Measurements from ENCODE around the gene THSD4. TPM values are rescaled to one million over a fixed set of nuclear protein-coding genes. Genes with fewer than 3 reads are reported as not detected.

The THSD4 gene
- total RNA-seq, 6 donors from 2014 or later, result 16.8 to 39.7 (median 21.7) TPM

DNA sequence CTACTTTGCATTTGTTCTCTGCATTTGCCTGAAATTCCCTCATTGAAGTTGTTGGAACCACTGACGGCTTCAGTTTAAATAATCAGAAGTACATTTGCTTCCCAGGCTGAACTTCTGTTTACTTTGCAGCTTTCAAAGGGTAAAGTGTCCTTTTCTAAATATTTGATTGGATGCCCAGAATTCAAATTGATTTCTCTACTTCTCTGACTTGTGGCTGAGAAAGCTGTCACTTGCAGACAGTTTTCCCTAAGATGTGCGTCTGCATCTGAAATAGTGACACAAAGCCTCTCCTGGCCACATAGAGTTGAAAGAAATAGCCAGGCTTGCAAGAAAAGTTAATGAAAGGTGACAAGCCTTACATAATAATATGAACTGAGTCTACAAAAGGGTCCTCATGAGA is 299.6 kb downstream of the THSD4 start:
- TF ChIP-seq EP300 (IDR thresholded peaks at IDR 0.05) (no peak), POLR2AphosphoS5 (IDR thresholded peaks at IDR 0.05) (no peak), POLR2A (IDR thresholded peaks at IDR 0.05) (no peak), CTCF (IDR thresholded peaks at IDR 0.05) (no peak)
- Histone ChIP-seq H3K9me3 (no peaks in the 10 kb centered on the region), H3K27ac (peak overlapping the region in 3 of 4 donors; percentile 64 to 89 (median 83)), H3K36me3 (no peaks in the 10 kb centered on the region), H3K27me3 (no peaks in the 10 kb centered on the region), H3K4me3 (no peak overlapping the region), H3K4me1 (peaks cover 27 to 36% (median 32%) of the 10 kb centered on the region in 4 donors)
- 50 to 51% methylated on average over 2 of the region's 2 CpGs for WGBS, 2 donors
- DNase-seq, result no peak
- no peak for ATAC-seq (ENCODE audit: low FRiP score in 2 of 2)

DNA sequence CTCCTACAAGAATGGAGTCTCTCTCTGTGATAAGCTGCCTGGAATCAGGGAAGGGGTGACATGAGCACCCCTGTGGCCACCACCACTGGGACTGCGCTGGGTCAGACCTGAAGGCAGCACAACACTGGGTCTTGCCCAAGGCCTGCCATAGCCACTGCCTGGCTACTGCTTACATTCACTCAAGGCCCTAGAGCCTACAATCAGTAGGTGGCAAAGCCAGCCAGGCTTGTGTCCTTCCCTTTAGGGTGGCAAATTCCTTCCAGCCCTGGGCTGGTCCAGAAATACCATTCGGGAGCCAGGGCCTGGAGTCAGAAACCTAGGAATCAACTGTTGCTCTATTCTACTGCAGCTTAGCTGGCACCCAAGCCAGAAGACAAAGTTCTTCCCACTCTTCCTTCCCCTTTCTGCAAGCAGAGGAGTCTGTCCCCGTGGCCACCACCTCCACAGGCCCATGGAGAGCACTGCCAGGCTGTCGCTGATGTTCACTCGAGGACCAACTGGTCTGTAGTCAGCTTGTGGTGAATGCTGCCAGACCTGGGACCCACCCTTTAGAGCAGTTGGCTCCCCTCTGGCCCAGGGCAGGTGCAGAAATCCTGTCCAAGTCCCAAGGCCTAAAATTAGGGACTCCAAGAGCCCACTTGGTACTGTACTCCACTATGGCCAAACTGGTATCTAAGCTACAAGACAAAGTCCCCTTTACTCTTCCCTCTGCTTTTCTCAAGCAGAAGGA is 307.4 kb downstream of the THSD4 start:
- DNase-seq (peak in 1 of 2 donors; percentile 19), ATAC-seq (ENCODE audit: low FRiP score in 2 of 2) (peak in 1 of 2 donors; percentile 30)
- TF ChIP-seq POLR2AphosphoS5 (IDR thresholded peaks at IDR 0.05), result no peak
- no peak for TF ChIP-seq EP300 (IDR thresholded peaks at IDR 0.05)
- TF ChIP-seq POLR2A (IDR thresholded peaks at IDR 0.05), result no peak
- no peak for TF ChIP-seq CTCF (IDR thresholded peaks at IDR 0.05)
- H3K4me1 ChIP-seq, result no peaks in the 10 kb centered on the region
- H3K27me3 ChIP-seq, result no peaks in the 10 kb centered on the region
- no peak overlapping the region for H3K4me3 ChIP-seq
- WGBS, 2 donors, result 88 to 95% methylated on average over 5 of the region's 5 CpGs
- H3K36me3 ChIP-seq, result no peaks in the 10 kb centered on the region
- no peaks in the 10 kb centered on the region for H3K9me3 ChIP-seq
- no peak overlapping the region for H3K27ac ChIP-seq

GRCh38 chr15:71424765-71425164 is 309.5 kb downstream of the THSD4 start:
- ATAC-seq (ENCODE audit: low FRiP score in 2 of 2) (no peak), DNase-seq (no peak)
- 65 to 73% methylated on average over 2 of the region's 2 CpGs for whole genome bisulfite sequencing, 2 donors
- no peak overlapping the region for H3K4me3 ChIP-seq
- TF ChIP-seq CTCF (IDR thresholded peaks at IDR 0.05) (no peak), POLR2A (IDR thresholded peaks at IDR 0.05) (no peak)
- no peaks in the 10 kb centered on the region for H3K27me3 ChIP-seq
- H3K27ac ChIP-seq, result no peak overlapping the region
- H3K36me3 ChIP-seq, result no peaks in the 10 kb centered on the region
- no peaks in the 10 kb centered on the region for H3K9me3 ChIP-seq
- no peaks in the 10 kb centered on the region for H3K4me1 ChIP-seq

GRCh38 chr15:71425388-71425787 is 310.1 kb downstream of the THSD4 start:
- Histone ChIP-seq H3K27ac (no peak overlapping the region), H3K4me3 (no peak overlapping the region), H3K9me3 (no peaks in the 10 kb centered on the region), H3K4me1 (no peaks in the 10 kb centered on the region), H3K36me3 (no peaks in the 10 kb centered on the region), H3K27me3 (no peaks in the 10 kb centered on the region)
- TF ChIP-seq EP300 (IDR thresholded peaks at IDR 0.05) (no peak), CTCF (IDR thresholded peaks at IDR 0.05) (no peak), POLR2AphosphoS5 (IDR thresholded peaks at IDR 0.05) (no peak), POLR2A (IDR thresholded peaks at IDR 0.05) (no peak)
- WGBS, 2 donors, result 94 to 97% methylated on average over 3 of the region's 3 CpGs
- DNase-seq (no peak), ATAC-seq (ENCODE audit: low FRiP score in 2 of 2) (no peak)

GRCh38 chr15:71426792-71427191 is 311.5 kb downstream of the THSD4 start:
- no peak for DNase-seq
- no peaks in the 10 kb centered on the region for H3K9me3 ChIP-seq
- peak overlapping the region in 1 of 4 donors; percentile 16 for H3K27ac ChIP-seq
- TF ChIP-seq CTCF (IDR thresholded peaks at IDR 0.05) (no peak), EP300 (IDR thresholded peaks at IDR 0.05) (no peak), POLR2A (IDR thresholded peaks at IDR 0.05) (no peak), POLR2AphosphoS5 (IDR thresholded peaks at IDR 0.05) (no peak)
- no peak for ATAC-seq (ENCODE audit: low FRiP score in 2 of 2)
- no peaks in the 10 kb centered on the region for H3K4me1 ChIP-seq
- H3K36me3 ChIP-seq, result no peaks in the 10 kb centered on the region
- H3K4me3 ChIP-seq, result no peak overlapping the region
- H3K27me3 ChIP-seq, result no peaks in the 10 kb centered on the region
- 63 to 73% methylated on average over 2 of the region's 2 CpGs for WGBS, 2 donors

Data from upper lobe of left lung (tissue), 6 donors.